Activated naive CD8-positive, alpha-beta T cell treated with anti-CD3 and anti-CD28 coated beads, Interleukin-2, amount 50 U/mL, for 24 hours (primary cell): ENCODE measurements around the gene LMX1B.

Experiments
- ATAC-seq: fragments of 150-1000 bp; cut with Tn5 transposase; one replicate; pipeline ENCODE4 v1.10.0; 2021
- DNase-seq: peaks from one replicate; pipeline ENCODE4 v3.0.0; 2021
- H3K27ac Mint-ChIP-seq: one replicate; pipeline ENCODE4 v1.8.0; 2021; ENCODE audit warnings: mild to moderate bottlenecking, mixed read lengths
- H3K27me3 Mint-ChIP-seq: one replicate; pipeline ENCODE4 v1.8.0; 2021; ENCODE audit warnings: mixed read lengths
- H3K36me3 Mint-ChIP-seq: one replicate; pipeline ENCODE4 v1.8.0; 2021; ENCODE audit warnings: low read depth, mixed read lengths
- H3K4me1 Mint-ChIP-seq: one replicate; pipeline ENCODE4 v1.8.0; 2021; ENCODE audit warnings: mixed read lengths
- H3K4me3 Mint-ChIP-seq: one replicate; pipeline ENCODE4 v1.8.0; 2021; ENCODE audit warnings: mild to moderate bottlenecking, moderate library complexity, mixed read lengths
- H3K9me3 Mint-ChIP-seq: one replicate; pipeline ENCODE4 v1.8.0; 2021; ENCODE audit warnings: mixed read lengths

LMX1B gene

GRCh38 chr9:126664900-126665643, 51.3 kb downstream of the LMX1B start:
- peaks cover 6% of the 10 kb centered on the region for H3K4me1 Mint-ChIP-seq
- no peak overlapping the region for H3K27ac Mint-ChIP-seq
- H3K36me3 Mint-ChIP-seq: no peaks in the 10 kb centered on the region
- peaks cover 21% of the 10 kb centered on the region for H3K27me3 Mint-ChIP-seq
- no peaks in the 10 kb centered on the region for H3K9me3 Mint-ChIP-seq
- ATAC-seq (no peak), DNase-seq (no peak)
- no peak overlapping the region for H3K4me3 Mint-ChIP-seq

- ATAC-seq (no peak), DNase-seq (no peak)
- no peaks in the 10 kb centered on the region for H3K36me3 Mint-ChIP-seq
- H3K9me3 Mint-ChIP-seq: no peaks in the 10 kb centered on the region
- peaks cover 6% of the 10 kb centered on the region for H3K4me1 Mint-ChIP-seq
- no peak overlapping the region for H3K27ac Mint-ChIP-seq
- no peak overlapping the region for H3K4me3 Mint-ChIP-seq
- peaks cover 21% of the 10 kb centered on the region for H3K27me3 Mint-ChIP-seq
Measured at GRCh38 chr9:126665644-126666035, 51.9 kb downstream of the LMX1B start.

GRCh38 chr9:126666155-126666803, 52.6 kb downstream of the LMX1B start:
- no peaks in the 10 kb centered on the region for H3K9me3 Mint-ChIP-seq
- H3K4me1 Mint-ChIP-seq: peaks cover 6% of the 10 kb centered on the region
- H3K27me3 Mint-ChIP-seq: peaks cover 19% of the 10 kb centered on the region
- ATAC-seq: no peak
- H3K4me3 Mint-ChIP-seq: no peak overlapping the region
- no peak for DNase-seq
- H3K36me3 Mint-ChIP-seq: no peaks in the 10 kb centered on the region
- H3K27ac Mint-ChIP-seq: no peak overlapping the region

- ATAC-seq (no peak), DNase-seq (no peak)
- no peaks in the 10 kb centered on the region for H3K9me3 Mint-ChIP-seq
- H3K4me1 Mint-ChIP-seq: peaks cover 6% of the 10 kb centered on the region
- H3K27me3 Mint-ChIP-seq: peaks cover 26% of the 10 kb centered on the region
- H3K4me3 Mint-ChIP-seq: no peak overlapping the region
- no peaks in the 10 kb centered on the region for H3K36me3 Mint-ChIP-seq
- H3K27ac Mint-ChIP-seq: no peak overlapping the region
Measured at GRCh38 chr9:126667190-126668055, 53.7 kb downstream of the LMX1B start.

GRCh38 chr9:126668058-126668457, 54.3 kb downstream of the LMX1B start:
- DNase-seq: no peak
- Mint-ChIP-seq H3K27ac (no peak overlapping the region), H3K4me3 (no peak overlapping the region), H3K27me3 (peaks cover 30% of the 10 kb centered on the region), H3K36me3 (no peaks in the 10 kb centered on the region), H3K9me3 (no peaks in the 10 kb centered on the region), H3K4me1 (peaks cover 6% of the 10 kb centered on the region)
- no peak for ATAC-seq

GRCh38 chr9:126669108-126669507, 55.4 kb downstream of the LMX1B start:
- no peak overlapping the region for H3K4me3 Mint-ChIP-seq
- DNase-seq: no peak
- no peak overlapping the region for H3K27ac Mint-ChIP-seq
- no peaks in the 10 kb centered on the region for H3K9me3 Mint-ChIP-seq
- ATAC-seq: no peak
- H3K4me1 Mint-ChIP-seq: peaks cover 6% of the 10 kb centered on the region
- H3K27me3 Mint-ChIP-seq: peaks cover 38% of the 10 kb centered on the region
- H3K36me3 Mint-ChIP-seq: no peaks in the 10 kb centered on the region

GRCh38 chr9:126670270-126670669, 56.5 kb downstream of the LMX1B start:
- Mint-ChIP-seq H3K4me1 (peaks cover 6% of the 10 kb centered on the region), H3K27ac (no peak overlapping the region), H3K4me3 (no peak overlapping the region), H3K36me3 (no peaks in the 10 kb centered on the region), H3K27me3 (peaks cover 42% of the 10 kb centered on the region), H3K9me3 (no peaks in the 10 kb centered on the region)
- DNase-seq (no peak), ATAC-seq (no peak)

GRCh38 chr9:126671381-126671831, 57.7 kb downstream of the LMX1B start:
- Mint-ChIP-seq H3K36me3 (no peaks in the 10 kb centered on the region), H3K4me3 (no peak overlapping the region), H3K4me1 (peaks cover 7% of the 10 kb centered on the region), H3K27me3 (peaks cover 42% of the 10 kb centered on the region), H3K27ac (no peak overlapping the region), H3K9me3 (no peaks in the 10 kb centered on the region)
- DNase-seq (no peak), ATAC-seq (no peak)

- DNase-seq: no peak
- no peak overlapping the region for H3K27ac Mint-ChIP-seq
- no peaks in the 10 kb centered on the region for H3K9me3 Mint-ChIP-seq
- peaks cover 43% of the 10 kb centered on the region for H3K27me3 Mint-ChIP-seq
- H3K36me3 Mint-ChIP-seq: no peaks in the 10 kb centered on the region
- peaks cover 9% of the 10 kb centered on the region for H3K4me1 Mint-ChIP-seq
- no peak for ATAC-seq
- H3K4me3 Mint-ChIP-seq: no peak overlapping the region
Measured at GRCh38 chr9:126671983-126672382, 58.3 kb downstream of the LMX1B start.

GRCh38 chr9:126672634-126673284, 59.0 kb downstream of the LMX1B start:
- Mint-ChIP-seq H3K4me1 (peaks cover 16% of the 10 kb centered on the region), H3K9me3 (no peaks in the 10 kb centered on the region), H3K27me3 (peaks cover 51% of the 10 kb centered on the region), H3K27ac (no peak overlapping the region), H3K4me3 (no peak overlapping the region), H3K36me3 (no peaks in the 10 kb centered on the region)
- ATAC-seq: no peak
- DNase-seq: no peak

- DNase-seq: no peak
- H3K4me3 Mint-ChIP-seq: no peak overlapping the region
- no peak for ATAC-seq
- no peaks in the 10 kb centered on the region for H3K36me3 Mint-ChIP-seq
- peaks cover 22% of the 10 kb centered on the region for H3K4me1 Mint-ChIP-seq
- peaks cover 59% of the 10 kb centered on the region for H3K27me3 Mint-ChIP-seq
- H3K27ac Mint-ChIP-seq: no peak overlapping the region
- no peaks in the 10 kb centered on the region for H3K9me3 Mint-ChIP-seq
Measured at GRCh38 chr9:126673689-126674364, 60.1 kb downstream of the LMX1B start.

- Mint-ChIP-seq H3K4me1 (peaks cover 27% of the 10 kb centered on the region), H3K27me3 (peaks cover 65% of the 10 kb centered on the region), H3K9me3 (no peaks in the 10 kb centered on the region), H3K27ac (no peak overlapping the region), H3K36me3 (no peaks in the 10 kb centered on the region), H3K4me3 (no peak overlapping the region)
- DNase-seq (no peak), ATAC-seq (no peak)
Measured at GRCh38 chr9:126674365-126675146, 60.8 kb downstream of the LMX1B start.

GRCh38 chr9:126675147-126675467, 61.4 kb downstream of the LMX1B start:
- Mint-ChIP-seq H3K9me3 (no peaks in the 10 kb centered on the region), H3K27me3 (peaks cover 69% of the 10 kb centered on the region)

More at GRCh38 chr9:126675147-126675467, 61.4 kb downstream of the LMX1B start:
- Mint-ChIP-seq H3K27ac (no peak overlapping the region), H3K36me3 (no peaks in the 10 kb centered on the region), H3K4me3 (no peak overlapping the region), H3K4me1 (peaks cover 27% of the 10 kb centered on the region)
- DNase-seq: no peak
- ATAC-seq: no peak
